DLD1 (cell line): Measurements from ENCODE around the gene ZNF546.
"Not testable (repeated sequence)": the region's sequence is repeated elsewhere in the genome, so short reads cannot be mapped to it uniquely, and the experiment has no call there.

ENCODE experiments used
- in situ Hi-C: cut with HindIII; loops from 2 replicates; pipeline ENCODE4 v1.10.0; 2017; ENCODE audit warnings: low sequenced_read_pairs

The ZNF546 gene

DNA sequence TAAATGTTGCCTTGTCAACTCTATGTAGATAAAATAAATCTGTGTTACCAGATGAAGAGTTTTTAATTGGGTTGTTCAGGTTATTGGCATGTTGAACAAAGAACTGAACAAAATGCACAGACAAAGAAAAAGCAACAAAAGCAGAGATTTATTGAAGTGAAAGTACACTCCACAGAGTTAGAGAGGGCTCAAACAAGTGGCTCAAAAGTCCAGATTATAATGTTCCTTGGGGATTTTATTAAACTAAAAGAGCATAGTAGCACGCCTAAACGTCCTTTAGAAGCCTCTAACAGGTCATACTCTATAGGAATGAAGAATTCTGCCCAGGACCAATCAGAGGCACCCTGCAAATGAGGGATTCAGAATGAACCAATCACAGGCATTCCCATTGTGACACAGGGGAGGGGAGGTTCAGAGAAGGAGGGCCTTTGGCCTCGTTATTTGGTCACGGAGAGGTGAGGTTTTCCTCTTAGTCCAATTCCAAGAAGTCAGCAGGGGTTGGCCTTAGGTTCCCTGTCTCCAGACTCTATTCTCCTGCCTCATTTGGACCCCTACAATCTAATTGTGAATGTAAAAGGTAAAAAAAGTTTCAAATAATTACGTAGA is 13.1 kb upstream of the ZNF546 start:
- in situ Hi-C loops: no loop called here

GRCh38 chr19:39986643-39987042 is 10.2 kb upstream of the ZNF546 start:
- in situ Hi-C loops: no loop called here

DNA sequence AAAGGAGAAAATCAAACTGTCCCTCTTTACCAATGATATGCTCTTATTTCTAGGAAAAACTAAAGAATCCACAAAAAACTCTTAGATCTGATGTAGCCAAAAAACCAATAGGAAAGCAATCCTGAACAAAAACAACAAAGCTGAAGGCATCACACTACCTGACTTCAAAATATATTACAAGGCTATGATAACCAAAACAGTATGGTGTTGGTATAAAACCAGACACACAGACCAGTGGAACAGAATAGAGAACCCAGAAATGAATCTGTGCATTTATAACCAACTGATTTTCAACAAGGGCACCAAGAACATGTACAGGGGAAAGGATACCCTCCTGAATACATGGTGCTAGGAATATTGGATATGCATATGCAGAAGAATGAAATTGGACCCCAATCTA is 9.7 kb upstream of the ZNF546 start:
- in situ Hi-C loops: no loop called here

DNA sequence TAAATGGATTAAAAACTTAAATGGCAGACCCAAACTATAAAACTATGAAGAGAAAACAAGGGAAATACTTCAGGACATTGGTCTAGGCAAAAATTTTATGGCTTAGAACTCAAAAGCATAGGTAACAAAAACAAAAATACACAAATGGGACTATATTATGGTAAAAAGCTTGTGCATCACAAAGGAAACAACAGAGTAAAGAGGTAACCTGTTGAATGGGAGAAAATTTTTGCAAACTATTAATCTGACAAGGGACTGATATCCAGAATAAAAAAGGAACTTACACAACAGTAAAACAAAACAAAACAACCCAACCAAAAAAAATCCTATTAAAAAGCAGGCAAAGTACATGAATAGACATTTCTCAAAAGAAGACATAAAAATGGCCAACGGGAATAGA is 9.3 kb upstream of the ZNF546 start:
- in situ Hi-C loops: no loop called here

DNA sequence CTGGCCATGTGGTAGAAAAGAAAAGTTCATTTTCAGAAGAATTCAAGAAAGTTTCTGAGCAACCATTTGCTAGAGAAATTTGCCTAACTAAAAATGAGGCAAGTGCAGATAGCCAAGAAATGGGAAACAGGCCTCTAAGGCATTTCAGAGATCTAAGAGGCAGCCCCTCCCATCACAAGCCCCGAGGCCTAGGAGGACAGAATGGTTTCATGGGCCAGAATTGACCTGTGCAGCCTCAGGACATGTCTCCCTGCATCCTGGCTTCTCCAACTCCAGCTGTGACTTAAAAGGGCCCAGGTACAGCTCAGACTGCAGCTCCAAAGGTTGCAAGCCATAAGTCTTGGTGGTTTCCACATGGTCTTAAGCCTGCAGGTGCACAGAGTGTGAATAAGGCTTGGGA is 3.3 kb upstream of the ZNF546 start:
- in situ Hi-C loops: no loop called here

DNA sequence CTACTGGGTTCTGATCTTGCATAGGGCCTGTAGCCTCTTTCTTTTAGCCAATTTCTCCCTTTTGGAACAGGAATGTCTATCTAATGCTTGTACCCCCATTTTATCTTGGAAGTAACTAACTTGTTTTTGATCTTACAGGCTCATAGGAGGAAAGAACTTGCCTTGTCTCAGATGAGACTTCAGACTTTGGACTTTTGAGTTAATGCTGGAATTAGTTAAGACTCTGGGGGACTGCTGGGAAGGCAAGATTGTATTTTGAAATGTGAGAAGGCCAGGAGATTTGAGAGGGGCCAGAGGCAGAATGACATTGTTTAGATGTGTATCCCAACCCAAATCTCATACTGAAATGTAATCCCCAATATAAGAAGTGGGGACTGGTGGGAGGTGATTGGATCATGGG is 2.5 kb upstream of the ZNF546 start:
- in situ Hi-C loops: no loop called here

DNA sequence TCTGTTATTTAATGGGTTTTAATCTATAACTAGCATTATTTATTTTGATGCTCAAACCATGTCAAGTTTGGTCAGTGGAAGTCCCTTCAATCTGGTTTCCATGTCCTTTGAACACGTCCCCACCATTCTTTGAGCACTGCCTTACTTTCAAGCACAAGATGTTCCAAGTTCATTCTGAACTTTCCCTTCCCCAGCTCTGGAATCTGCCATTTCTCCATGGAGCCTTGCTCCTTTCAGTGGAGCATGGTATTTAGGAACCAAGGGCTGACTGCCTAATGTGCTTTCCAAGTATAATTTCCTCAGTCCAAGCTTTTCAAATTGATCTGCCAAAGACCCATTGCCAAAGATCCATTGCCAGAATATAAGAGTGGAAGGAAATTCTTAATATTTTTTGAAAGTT is 1.1 kb upstream of the ZNF546 start:
- in situ Hi-C loops: no loop called here

- in situ Hi-C loops: no loop called here
Observed at GRCh38 chr19:39996218-39996810, 546 bp upstream of the ZNF546 start.

- in situ Hi-C loops: no loop called here
Observed at GRCh38 chr19:39997638-39998216, 867 bp downstream of the ZNF546 start.

DNA sequence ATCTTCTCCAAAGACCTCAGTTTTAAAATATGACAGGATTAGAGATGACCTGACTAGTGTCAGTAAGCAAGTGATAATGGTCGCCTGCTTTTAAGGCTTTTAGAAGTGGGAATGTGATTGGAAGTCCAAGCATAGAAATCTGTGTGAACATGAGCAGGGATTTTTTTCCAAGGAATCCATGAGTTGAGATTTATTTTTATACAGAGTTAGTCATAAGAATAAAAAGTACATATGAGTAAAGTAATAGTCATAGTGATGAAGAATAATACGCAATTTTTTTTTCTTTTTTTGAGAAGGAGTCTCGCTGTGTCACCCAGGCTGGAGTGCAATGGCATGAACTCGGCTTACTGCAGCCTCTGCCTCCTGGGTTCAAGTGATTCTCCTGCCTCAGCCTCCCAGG is 1.6 kb downstream of the ZNF546 start:
- in situ Hi-C loops: no loop called here

DNA sequence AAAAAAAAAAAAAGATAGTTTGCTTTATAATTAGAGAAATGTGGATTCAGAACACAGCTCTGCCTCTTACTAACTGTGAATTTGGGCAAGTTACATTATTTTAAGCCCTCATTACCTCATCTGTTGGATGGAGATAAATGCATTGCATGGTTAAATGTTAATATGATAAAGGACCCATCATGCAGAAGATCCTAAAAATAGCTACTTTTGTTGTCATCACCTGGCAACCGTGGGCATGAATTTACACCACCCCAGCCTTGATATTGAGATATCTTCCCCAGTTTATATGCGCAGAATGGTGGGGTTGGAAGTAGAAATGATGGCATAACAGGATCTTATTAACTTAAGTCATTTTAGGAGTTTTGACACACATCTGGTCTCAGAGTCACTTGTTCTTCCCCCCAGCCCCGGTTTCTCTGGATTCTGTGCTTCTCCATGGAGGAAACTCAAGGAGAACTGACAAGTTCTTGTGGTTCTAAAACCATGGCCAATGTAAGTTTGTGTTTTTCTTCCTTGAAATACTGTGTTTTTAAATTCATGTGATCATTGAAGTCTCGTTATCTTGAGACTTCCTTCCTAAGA is 8.9 kb downstream of the ZNF546 start:
- in situ Hi-C loops: no loop called here

DNA sequence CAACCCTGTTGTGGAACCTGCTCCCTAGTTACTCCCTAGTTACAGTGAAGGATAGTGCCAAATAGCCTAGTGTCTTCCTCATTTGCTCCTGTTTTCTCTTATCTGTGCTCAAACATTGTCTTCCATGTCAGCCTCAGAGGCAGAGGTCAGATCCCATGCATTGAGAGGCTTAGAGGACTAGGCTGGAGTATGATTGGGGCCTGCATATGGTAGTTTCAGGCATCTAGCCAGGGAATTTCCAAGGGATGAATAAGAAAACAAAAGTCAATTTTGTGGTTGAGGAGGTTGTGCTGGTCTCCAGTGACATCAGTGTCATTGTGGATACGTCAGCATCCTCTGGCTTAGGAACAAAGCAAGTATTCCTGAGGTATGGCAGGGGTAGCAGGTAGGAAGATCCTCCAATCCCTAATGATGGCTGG is 9.4 kb downstream of the ZNF546 start:
- in situ Hi-C loops: no loop called here

- in situ Hi-C loops: no loop called here
Observed at GRCh38 chr19:40009674-40010073, 12.8 kb downstream of the ZNF546 start.

DNA sequence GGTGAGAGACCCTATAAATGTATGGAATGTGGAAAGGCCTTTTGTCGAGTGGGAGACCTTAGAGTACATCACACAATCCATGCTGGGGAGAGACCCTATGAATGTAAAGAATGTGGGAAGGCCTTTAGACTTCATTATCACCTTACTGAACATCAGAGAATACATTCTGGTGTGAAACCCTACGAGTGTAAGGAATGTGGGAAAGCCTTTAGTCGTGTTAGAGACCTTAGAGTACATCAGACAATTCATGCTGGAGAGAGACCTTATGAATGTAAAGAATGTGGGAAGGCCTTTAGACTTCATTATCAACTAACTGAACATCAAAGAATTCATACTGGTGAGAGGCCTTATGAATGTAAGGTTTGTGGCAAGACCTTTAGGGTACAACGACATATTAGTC is 17.1 kb downstream of the ZNF546 start:
- in situ Hi-C loops: no loop called here

DNA sequence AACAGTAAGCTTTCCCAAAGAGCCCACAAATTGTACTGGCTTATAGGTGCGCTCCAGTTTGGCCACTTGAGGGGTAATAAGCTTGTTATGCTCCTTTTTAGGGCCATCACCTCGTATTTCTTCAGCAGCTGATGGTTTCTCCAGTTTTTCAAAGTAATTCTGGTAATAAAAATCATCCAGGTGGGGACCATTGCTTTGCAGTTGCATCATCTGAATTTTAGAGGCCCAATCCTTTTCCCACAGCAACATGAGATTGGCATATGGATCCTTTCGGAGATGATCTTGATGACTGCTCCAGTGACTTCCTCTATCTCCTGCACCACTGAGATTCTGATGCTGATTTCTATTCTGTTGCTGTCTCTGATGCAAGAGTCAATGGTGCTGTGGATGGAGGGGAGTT is 27.1 kb downstream of the ZNF546 start:
- in situ Hi-C loops: no loop called here

DNA sequence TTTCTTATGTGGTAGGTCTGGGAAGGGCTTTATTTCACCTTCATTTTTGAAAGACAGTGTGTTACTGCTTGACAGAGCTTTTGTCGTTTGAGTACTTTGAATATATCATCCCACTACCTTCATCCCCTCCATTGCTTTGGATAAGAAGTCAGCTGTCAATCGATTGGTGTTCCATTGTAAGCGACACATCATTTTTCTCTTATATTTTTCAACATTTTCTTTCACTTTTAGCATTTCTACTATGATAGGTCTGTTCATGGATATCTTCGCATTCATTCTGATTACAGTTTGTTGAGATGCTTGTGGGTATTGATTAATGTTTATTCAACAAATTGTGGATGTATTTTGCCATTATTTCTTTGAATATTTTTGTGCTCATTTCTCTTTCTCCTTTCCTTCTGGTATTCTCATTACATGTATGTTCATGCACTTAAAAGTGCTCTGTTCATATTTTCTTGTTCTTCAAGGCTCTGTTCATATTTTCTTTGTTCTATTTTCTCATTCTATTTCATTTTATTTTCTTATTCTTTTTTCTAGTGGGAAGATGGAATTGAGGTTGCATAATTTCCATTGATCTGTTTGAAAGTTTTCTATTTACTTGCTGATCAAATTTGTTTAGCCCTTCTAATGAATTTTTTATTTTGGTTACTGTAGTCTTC is 29.2 kb downstream of the ZNF546 start:
- in situ Hi-C loops: no loop called here

- in situ Hi-C loops: no loop called here
Observed at GRCh38 chr19:40026597-40026970, 29.7 kb downstream of the ZNF546 start.

GRCh38 chr19:40033989-40034560 is 37.2 kb downstream of the ZNF546 start:
- in situ Hi-C loops: no loop called here

GRCh38 chr19:40035996-40036395 is 39.1 kb downstream of the ZNF546 start:
- in situ Hi-C loops: no loop called here

- in situ Hi-C loops: not testable (repeated sequence)
Observed at GRCh38 chr19:40038047-40038446, 41.2 kb downstream of the ZNF546 start.

DNA sequence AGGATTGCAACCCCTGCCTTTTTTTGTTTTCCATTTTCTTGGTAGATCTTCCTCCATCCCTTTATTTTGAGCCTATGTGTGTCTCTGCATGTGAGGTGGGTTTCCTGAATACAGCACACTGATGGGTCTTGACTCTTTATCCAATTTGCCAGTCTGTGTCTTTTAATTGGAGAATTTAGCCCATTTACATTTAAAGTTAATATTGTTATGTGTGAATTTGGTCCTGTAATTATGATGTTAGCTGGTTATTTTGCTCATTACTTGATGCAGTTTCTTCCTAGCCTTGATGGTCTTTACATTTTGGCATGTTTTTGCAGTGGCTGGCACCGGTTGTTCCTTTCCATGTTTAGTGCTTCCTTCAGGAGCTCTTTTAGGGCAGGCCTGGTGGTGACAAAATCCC is 44.9 kb downstream of the ZNF546 start:
- in situ Hi-C loops: not testable (repeated sequence)

DNA sequence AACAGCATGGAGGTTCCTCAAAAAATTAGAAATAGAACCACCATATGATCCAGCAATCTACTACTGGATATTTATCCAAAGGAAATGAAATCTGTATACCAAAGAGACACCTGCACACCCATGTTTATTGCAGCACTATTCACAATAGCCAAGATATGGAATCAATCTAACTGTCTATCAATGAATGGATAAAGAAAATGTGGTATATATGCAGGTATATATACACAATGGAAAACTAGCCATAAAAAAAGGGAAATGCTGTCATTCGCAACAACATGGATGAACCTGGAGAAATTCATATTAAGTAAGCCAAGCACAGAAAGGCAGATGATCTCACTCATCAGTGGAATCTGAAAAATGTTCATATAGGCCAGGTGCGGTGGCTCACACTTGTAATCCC is 56.6 kb downstream of the ZNF546 start:
- in situ Hi-C loops: no loop called here
